Caco-2 (cell line): Measurements from ENCODE around the gene SULT4A1. TPM values are rescaled to one million over a fixed set of nuclear protein-coding genes. Genes with fewer than 3 reads are reported as not detected.

Experiments used
- BruUV-seq: library from RNA; stranded (reverse); fragments of 400-500 nt; replicated peaks from 2 replicates; lab custom pipeline; 2021; lab: Mats Ljungman, UMichigan
- CTCF ChIA-PET: fragments of 300-600 bp; sonication (Branson Sonifier 250); formaldehyde crosslinking; loops from one replicate; lab custom pipeline; 2022; ENCODE audit warnings: antibody characterized with exemption; lab: Charles Lee
- POLR2A ChIA-PET: fragments of 300-600 bp; sonication (Branson Sonifier 250); formaldehyde crosslinking; loops from one replicate; lab custom pipeline; 2022; ENCODE audit warnings: antibody characterized with exemption; lab: Charles Lee
- DNase-seq, 2 experiments: peaks; one replicate each; pipeline versions ENCODE4 v3.0.0 to v3.0.0-alpha.2; 2020 to 2022
- H3K27me3 ChIP-seq: replicated peaks from 2 replicates; pipeline ENCODE4 v1.6.0; 2011; ENCODE audit warnings: low read length; ENCODE audit not compliant: control insufficient read depth, insufficient read depth
- H3K36me3 ChIP-seq: 2 replicates; pipeline ENCODE4 v1.5.1; 2011; ENCODE audit warnings: low read length; ENCODE audit not compliant: control insufficient read depth, insufficient read depth
- H3K4me1 ChIP-seq: fragments of 250-450 bp; sonication (Bioruptor Pico); 2 replicates; pipeline ENCODE4 v1.5.1; 2020; ENCODE audit warnings: mild to moderate bottlenecking
- H3K4me3 ChIP-seq: 2 replicates; pipeline ENCODE4 v1.5.1; 2011; ENCODE audit warnings: low read depth, mild to moderate bottlenecking, control low read depth, low read length
- H3K9me3 ChIP-seq: fragments of 250-450 bp; sonication (Bioruptor Pico); 2 replicates; pipeline ENCODE4 v1.5.1; 2020; ENCODE audit warnings: mild to moderate bottlenecking, moderate library complexity
- H3K27ac Mint-ChIP-seq: one replicate; pipeline ENCODE4 v1.8.0; 2022; ENCODE audit warnings: mixed read lengths; ENCODE audit not compliant: unreplicated experiment
- H3K27me3 Mint-ChIP-seq: one replicate; pipeline ENCODE4 v1.8.0; 2022; ENCODE audit warnings: mixed read lengths; ENCODE audit not compliant: insufficient read depth, unreplicated experiment
- H3K36me3 Mint-ChIP-seq: one replicate; pipeline ENCODE4 v1.8.0; 2022; ENCODE audit warnings: mild to moderate bottlenecking, mixed read lengths; ENCODE audit not compliant: insufficient read depth, unreplicated experiment
- H3K4me1 Mint-ChIP-seq: one replicate; pipeline ENCODE4 v1.8.0; 2022; ENCODE audit warnings: low read depth, mixed read lengths; ENCODE audit not compliant: unreplicated experiment
- H3K4me3 Mint-ChIP-seq: one replicate; pipeline ENCODE4 v1.8.0; 2022; ENCODE audit warnings: mild to moderate bottlenecking, moderate library complexity, mixed read lengths; ENCODE audit not compliant: unreplicated experiment
- H3K9me3 Mint-ChIP-seq: one replicate; pipeline ENCODE4 v1.8.0; 2022; ENCODE audit warnings: mixed read lengths; ENCODE audit not compliant: unreplicated experiment
- intact Hi-C: fragments of 100-400 bp; cut with micrococcal nuclease; formaldehyde crosslinking; loops from one replicate; pipeline ENCODE4 v1.10.0; 2022; ENCODE audit not compliant: unreplicated experiment
- total RNA-seq: library from RNA; stranded (reverse); gene quantifications from 2 replicates; pipeline ENCODE4 v1.2.3, GENCODE V29; 2022
- TF ChIP-seq, protein P1 (sequence below), 2 experiments: fragments of 200-600 bp in 1 of 2; IDR thresholded peaks; 1 replicate in 1 of 2; 2 replicates in 1 of 2; pipeline versions ENCODE4 v1.5.1 to v1.8.0; 2011 to 2022; ENCODE audit warnings: antibody characterized with exemption in 1 of 2, control low read depth in 1 of 2, inconsistent platforms in 1 of 2, low read depth in 1 of 2, low read length in 1 of 2, mild to moderate bottlenecking in 1 of 2, moderate library complexity in 1 of 2; ENCODE audit not compliant: insufficient read depth in 1 of 2, severe bottlenecking in 1 of 2, unreplicated experiment in 1 of 2

Gene SULT4A1
- total RNA-seq, 1 experiment from 2014 or later: not detected

DNA sequence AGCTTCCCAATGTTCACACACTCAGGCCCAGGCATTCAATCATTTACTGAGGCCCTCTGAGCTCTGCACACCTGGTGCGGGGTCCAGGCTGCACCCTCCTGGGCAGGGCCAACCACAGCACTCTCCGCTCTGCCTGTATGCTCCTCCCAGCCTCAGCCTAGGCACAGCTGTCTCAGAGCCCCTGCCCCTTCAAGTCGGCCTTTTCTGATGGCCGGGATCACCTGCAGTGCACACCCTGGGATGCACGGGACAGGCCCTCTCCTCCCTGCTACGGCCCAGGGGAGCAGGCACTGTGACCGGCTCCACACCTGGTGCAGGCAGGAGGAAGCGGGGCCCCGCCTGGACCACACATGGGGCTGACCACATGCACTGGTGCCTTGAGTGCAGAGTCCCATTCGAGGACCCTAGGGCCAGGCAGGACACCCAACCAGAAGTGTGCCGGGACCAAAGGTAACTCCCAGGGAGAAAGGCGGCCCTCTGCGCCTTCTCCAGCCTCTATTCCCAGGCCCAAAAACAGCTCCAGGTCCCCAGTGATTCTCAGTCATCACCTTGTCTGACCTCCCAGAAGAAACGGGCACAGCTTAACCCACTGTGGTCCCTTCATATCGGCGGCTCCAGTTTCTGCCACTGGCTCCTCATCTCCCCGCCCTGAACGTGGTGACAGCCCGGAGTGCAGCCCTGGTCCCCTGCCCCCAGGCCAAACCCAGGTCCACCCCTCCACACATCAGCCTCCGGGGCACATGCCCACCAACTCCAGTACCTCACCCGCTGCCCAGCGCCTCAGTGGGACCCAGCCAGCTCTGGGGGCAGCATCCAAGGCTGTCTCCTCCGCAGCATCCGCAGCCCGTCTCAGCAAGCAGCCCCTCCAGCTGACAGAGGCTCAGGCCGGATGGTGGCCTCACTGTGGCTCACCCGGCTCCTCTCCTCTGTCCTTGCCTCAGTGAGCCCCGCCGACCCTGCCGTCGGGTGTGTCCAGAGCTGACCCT is 17.5 kb downstream of the SULT4A1 start:
- Mint-ChIP-seq H3K27ac (no peak overlapping the region), H3K9me3 (no peaks in the 10 kb centered on the region), H3K4me1 (no peaks in the 10 kb centered on the region), H3K4me3 (no peak overlapping the region), H3K27me3 (peaks cover 20% of the 10 kb centered on the region), H3K36me3 (no peaks in the 10 kb centered on the region)
- Histone ChIP-seq H3K9me3 (no peaks in the 10 kb centered on the region), H3K36me3 (no peaks in the 10 kb centered on the region), H3K4me1 (no peaks in the 10 kb centered on the region), H3K4me3 (no peak overlapping the region), H3K27me3 (no peaks in the 10 kb centered on the region)
- BruUV-seq: no TSS peak
- TF ChIP-seq, protein P1, sequence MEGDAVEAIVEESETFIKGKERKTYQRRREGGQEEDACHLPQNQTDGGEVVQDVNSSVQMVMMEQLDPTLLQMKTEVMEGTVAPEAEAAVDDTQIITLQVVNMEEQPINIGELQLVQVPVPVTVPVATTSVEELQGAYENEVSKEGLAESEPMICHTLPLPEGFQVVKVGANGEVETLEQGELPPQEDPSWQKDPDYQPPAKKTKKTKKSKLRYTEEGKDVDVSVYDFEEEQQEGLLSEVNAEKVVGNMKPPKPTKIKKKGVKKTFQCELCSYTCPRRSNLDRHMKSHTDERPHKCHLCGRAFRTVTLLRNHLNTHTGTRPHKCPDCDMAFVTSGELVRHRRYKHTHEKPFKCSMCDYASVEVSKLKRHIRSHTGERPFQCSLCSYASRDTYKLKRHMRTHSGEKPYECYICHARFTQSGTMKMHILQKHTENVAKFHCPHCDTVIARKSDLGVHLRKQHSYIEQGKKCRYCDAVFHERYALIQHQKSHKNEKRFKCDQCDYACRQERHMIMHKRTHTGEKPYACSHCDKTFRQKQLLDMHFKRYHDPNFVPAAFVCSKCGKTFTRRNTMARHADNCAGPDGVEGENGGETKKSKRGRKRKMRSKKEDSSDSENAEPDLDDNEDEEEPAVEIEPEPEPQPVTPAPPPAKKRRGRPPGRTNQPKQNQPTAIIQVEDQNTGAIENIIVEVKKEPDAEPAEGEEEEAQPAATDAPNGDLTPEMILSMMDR (IDR thresholded peaks at IDR 0.05; ENCODE audit: insufficient read depth in 1 of 2, low read depth in 1 of 2, low read length in 1 of 2, severe bottlenecking in 1 of 2, unreplicated experiment in 1 of 2): no peak
- ChIA-PET POLR2A (no interaction called here), CTCF (no interaction called here)
- no peak for DNase-seq
- intact Hi-C loops: no loop called here

DNA sequence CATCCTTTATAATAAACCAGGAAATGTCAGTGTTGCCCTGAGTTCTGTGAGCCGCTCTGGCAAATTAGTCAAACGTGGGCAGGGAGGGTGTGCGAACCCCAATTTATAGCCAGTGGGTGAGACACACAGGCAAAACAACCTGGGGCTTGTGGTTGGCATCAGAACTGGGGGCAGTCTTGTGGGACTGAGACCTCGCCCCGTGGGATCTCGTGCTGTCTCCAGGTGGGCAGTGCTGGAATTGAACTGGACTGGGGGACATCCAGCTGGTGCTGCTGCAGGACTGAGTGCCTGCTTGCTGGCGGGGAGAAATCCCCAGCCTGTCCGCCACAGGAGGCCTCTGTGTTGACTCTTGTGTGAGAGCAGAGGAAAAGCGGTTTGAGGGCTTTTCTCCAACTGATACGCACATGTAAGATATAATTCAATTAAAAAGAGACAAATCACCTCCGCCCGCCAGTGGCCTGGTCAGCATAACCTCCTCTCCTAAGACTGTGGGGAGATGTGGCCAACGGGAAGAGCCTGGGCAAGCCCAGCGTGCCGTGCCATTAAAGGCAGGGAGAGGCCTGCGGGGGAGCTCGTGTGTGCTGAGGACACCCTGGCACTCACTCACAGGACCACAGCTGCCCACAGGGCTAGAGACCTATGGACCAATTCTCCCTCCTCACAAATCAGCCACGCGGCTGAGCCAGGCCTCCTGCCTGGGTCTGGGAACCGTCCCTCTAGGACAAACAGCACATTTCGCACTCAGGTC is 18.4 kb downstream of the SULT4A1 start:
- TF ChIP-seq, protein P1 (IDR thresholded peaks at IDR 0.05; ENCODE audit: insufficient read depth in 1 of 2, low read depth in 1 of 2, low read length in 1 of 2, severe bottlenecking in 1 of 2, unreplicated experiment in 1 of 2): no peak
- Mint-ChIP-seq H3K9me3 (no peaks in the 10 kb centered on the region), H3K36me3 (no peaks in the 10 kb centered on the region), H3K4me3 (no peak overlapping the region), H3K27me3 (peaks cover 19% of the 10 kb centered on the region), H3K4me1 (no peaks in the 10 kb centered on the region), H3K27ac (no peak overlapping the region)
- Histone ChIP-seq H3K9me3 (no peaks in the 10 kb centered on the region), H3K36me3 (no peaks in the 10 kb centered on the region), H3K4me1 (no peaks in the 10 kb centered on the region), H3K4me3 (no peak overlapping the region), H3K27me3 (no peaks in the 10 kb centered on the region)
- DNase-seq: no peak
- ChIA-PET CTCF (no interaction called here), POLR2A (no interaction called here)
- intact Hi-C loops: no loop called here
- BruUV-seq: no TSS peak

DNA sequence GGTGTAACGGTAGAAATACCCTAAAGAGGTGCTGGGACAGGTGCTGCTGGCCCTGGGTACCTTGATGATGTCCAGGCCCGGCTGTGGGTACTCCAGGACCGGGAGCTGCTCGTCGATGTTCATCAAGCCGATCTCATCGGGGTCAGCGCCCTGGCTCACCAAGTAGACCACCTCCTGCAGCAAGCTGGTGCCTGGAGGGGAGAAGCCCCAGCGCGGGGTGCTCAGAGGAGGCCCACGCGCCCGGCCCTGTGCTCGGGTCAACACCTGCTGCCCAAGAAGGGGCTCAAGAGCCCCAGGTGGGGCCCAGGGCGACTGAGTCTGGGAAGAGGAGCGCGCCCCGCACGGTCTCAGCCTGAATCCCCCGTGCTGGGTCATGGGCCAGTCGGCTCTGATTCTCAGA is 20.6 kb downstream of the SULT4A1 start:
- H3K27me3 ChIP-seq: no peaks in the 10 kb centered on the region

More for the DNA sequence above, 20.6 kb downstream of the SULT4A1 start:
- no peak for DNase-seq
- no peaks in the 10 kb centered on the region for H3K36me3 ChIP-seq
- intact Hi-C loops: no loop called here
- ChIA-PET CTCF (interaction anchor here (0.6 kb wide), 1 partner anchor 645 kb away, joined by 3 read pairs; no protein-coding TSS in a partner anchor), POLR2A (no interaction called here)
- Mint-ChIP-seq H3K9me3 (no peaks in the 10 kb centered on the region), H3K36me3 (no peaks in the 10 kb centered on the region), H3K27me3 (peaks cover 16% of the 10 kb centered on the region), H3K27ac (no peak overlapping the region), H3K4me1 (no peaks in the 10 kb centered on the region), H3K4me3 (no peak overlapping the region)
- H3K4me3 ChIP-seq: no peak overlapping the region
- no peaks in the 10 kb centered on the region for H3K9me3 ChIP-seq
- no peaks in the 10 kb centered on the region for H3K4me1 ChIP-seq
- no TSS peak for BruUV-seq
- TF ChIP-seq, protein P1 (IDR thresholded peaks at IDR 0.05; ENCODE audit: insufficient read depth in 1 of 2, low read depth in 1 of 2, low read length in 1 of 2, severe bottlenecking in 1 of 2, unreplicated experiment in 1 of 2): no peak
